SK-N-SH treated with all-trans-retinoic acid at 6 μM for 48 hours (cell line): ENCODE measurements around the gene FBXO31.

Experiments used
- ATAC-seq: fragments of 200-7000 bp; cut with Tn5 transposase; 3 replicates; pipeline ENCODE4 v1.9.1; 2020; ENCODE audit warnings: mild to moderate bottlenecking, moderate library complexity
- ARNTL ChIP-seq: fragments of 450-650 bp; formaldehyde crosslinking; IDR thresholded peaks from 2 replicates; pipeline ENCODE4 v1.5.0; 2020; ENCODE audit warnings: low read depth, mild to moderate bottlenecking, moderate library complexity, borderline replicate concordance
- CSDC2 ChIP-seq: fragments of 250-450 bp; sonication (Bioruptor Pico); IDR thresholded peaks from 2 replicates; pipeline ENCODE4 v1.5.0; 2020; ENCODE audit warnings: mild to moderate bottlenecking, moderate library complexity
- ESRRG ChIP-seq: fragments of 250-450 bp; sonication (Bioruptor Pico); IDR thresholded peaks from 2 replicates; pipeline ENCODE4 v1.6.1; 2021; ENCODE audit warnings: mild to moderate bottlenecking
- GLIS3 ChIP-seq: fragments of 250-450 bp; sonication (Bioruptor Pico); IDR thresholded peaks from 2 replicates; pipeline ENCODE4 v1.5.0; 2020; ENCODE audit warnings: mild to moderate bottlenecking, moderate library complexity
- ISL1 ChIP-seq: fragments of 250-450 bp; sonication (Bioruptor Pico); IDR thresholded peaks from 2 replicates; pipeline ENCODE4 v2.1.2; 2022; ENCODE audit warnings: mild to moderate bottlenecking, moderate library complexity
- PPARA ChIP-seq: fragments of 250-450 bp; sonication (Bioruptor Pico); IDR thresholded peaks from 2 replicates; pipeline ENCODE4 v1.5.0; 2020; ENCODE audit warnings: mild to moderate bottlenecking, borderline replicate concordance
- RARB ChIP-seq: fragments of 250-450 bp; sonication (Bioruptor Pico); IDR thresholded peaks from 2 replicates; pipeline ENCODE4 v1.8.0; 2021; ENCODE audit warnings: mild to moderate bottlenecking, moderate library complexity
- SNAI2 ChIP-seq: fragments of 250-450 bp; sonication (Bioruptor Pico); IDR thresholded peaks from 2 replicates; pipeline ENCODE4 v1.5.0; 2020; ENCODE audit warnings: mild to moderate bottlenecking, moderate library complexity
- TCF4 ChIP-seq: fragments of 250-450 bp; sonication (Bioruptor Pico); IDR thresholded peaks from 2 replicates; pipeline ENCODE4 v1.8.0; 2021; ENCODE audit warnings: mild to moderate bottlenecking, moderate library complexity, borderline replicate concordance
- TOX ChIP-seq: fragments of 250-450 bp; sonication (Bioruptor Pico); IDR thresholded peaks from 2 replicates; pipeline ENCODE4 v1.8.0; 2021; ENCODE audit warnings: mild to moderate bottlenecking, moderate library complexity, borderline replicate concordance
- ZFP3 ChIP-seq: fragments of 250-450 bp; sonication (Bioruptor Pico); IDR thresholded peaks from 2 replicates; pipeline ENCODE4 v1.5.0; 2020; ENCODE audit warnings: mild to moderate bottlenecking, moderate library complexity
- ZFP30 ChIP-seq: fragments of 450-650 bp; formaldehyde crosslinking; IDR thresholded peaks from 2 replicates; pipeline ENCODE4 v1.5.0; 2022; ENCODE audit warnings: mild to moderate bottlenecking, moderate library complexity
- ZNF565 ChIP-seq: fragments of 450-650 bp; formaldehyde crosslinking; conservative IDR thresholded peaks from 2 replicates; pipeline ENCODE4 v1.5.0; 2020; ENCODE audit warnings: low read depth, mild to moderate bottlenecking, moderate library complexity
- TF ChIP-seq, protein P1 (sequence below): fragments of 250-450 bp; sonication (Bioruptor Pico); IDR thresholded peaks from 2 replicates; pipeline ENCODE4 v1.8.0; 2020; ENCODE audit warnings: mild to moderate bottlenecking, moderate library complexity, borderline replicate concordance
- TF ChIP-seq, protein P2 (sequence below): fragments of 250-450 bp; sonication (Bioruptor Pico); IDR thresholded peaks from 2 replicates; pipeline ENCODE4 v1.5.0; 2020; ENCODE audit warnings: mild to moderate bottlenecking, moderate library complexity
- TF ChIP-seq, protein P3 (sequence below): fragments of 250-450 bp; sonication (Bioruptor Pico); IDR thresholded peaks from 2 replicates; pipeline ENCODE4 v1.5.1; 2021; ENCODE audit warnings: mild to moderate bottlenecking, moderate library complexity
- TF ChIP-seq, protein P4 (sequence below): fragments of 250-450 bp; sonication (Bioruptor Pico); IDR thresholded peaks from 2 replicates; pipeline ENCODE4 v1.5.1; 2020; ENCODE audit warnings: low read depth, mild to moderate bottlenecking, moderate library complexity
- TF ChIP-seq, protein P5 (sequence below): fragments of 250-450 bp; sonication (Bioruptor Pico); IDR thresholded peaks from 2 replicates; pipeline ENCODE4 v1.8.0; 2021; ENCODE audit warnings: low read depth, mild to moderate bottlenecking, moderate library complexity, borderline replicate concordance

The FBXO31 gene

DNA sequence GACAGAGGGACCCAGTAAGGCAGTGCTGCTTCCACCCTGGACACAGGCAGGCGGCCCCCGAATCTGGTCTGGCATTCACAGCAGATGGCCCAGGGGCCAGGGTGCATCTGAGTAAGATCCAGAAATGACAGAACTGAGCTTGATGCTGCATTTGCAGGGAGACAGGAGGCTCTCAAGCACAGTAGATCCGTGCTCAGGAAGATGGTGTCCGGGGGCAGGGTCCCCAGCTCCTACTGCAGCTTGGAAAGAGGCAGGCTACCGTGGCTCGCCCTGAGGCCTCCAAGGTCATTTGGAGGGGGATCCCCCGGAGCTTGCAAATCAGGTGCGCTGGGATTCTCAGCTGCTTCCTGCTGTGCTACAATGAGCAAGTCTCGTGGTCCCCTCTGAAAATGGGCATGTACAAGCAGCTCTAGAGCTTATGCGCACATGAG, 68.6 kb downstream of the FBXO31 start (continued):
- TF ChIP-seq ZNF565 (CRISPR knock-in tag), result no peak
- no peak for TF ChIP-seq TOX (CRISPR knock-in tag)

DNA sequence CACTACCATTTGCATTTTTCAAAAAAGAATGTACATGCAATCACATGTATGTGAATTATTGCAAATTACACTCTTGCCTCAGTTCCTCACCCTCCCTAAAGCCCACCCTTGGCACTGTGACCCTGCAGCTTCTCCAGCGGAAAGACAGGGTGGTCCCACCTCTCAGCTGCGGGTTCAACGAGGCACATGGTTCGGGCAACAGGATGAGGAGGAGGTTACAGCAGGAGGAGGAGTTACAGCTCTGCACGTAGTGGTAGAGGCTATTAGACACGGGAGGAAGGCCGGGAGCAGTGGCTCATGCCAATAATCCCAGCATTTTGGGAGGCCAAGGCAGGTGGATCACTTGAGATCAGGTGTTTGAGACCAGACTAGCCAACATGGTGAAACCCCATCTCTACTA, 71.6 kb downstream of the FBXO31 start:
- TF ChIP-seq TCF4 (CRISPR knock-in tag) (no peak), CSDC2 (CRISPR knock-in tag) (no peak), ESRRG (no peak), ISL1 (no peak), ZNF565 (CRISPR knock-in tag) (no peak), SNAI2 (CRISPR knock-in tag) (no peak), ARNTL (no peak), ZFP3 (no peak), PPARA (CRISPR knock-in tag) (no peak), ZFP30 (CRISPR knock-in tag) (no peak), GLIS3 (CRISPR knock-in tag) (no peak), RARB (CRISPR knock-in tag) (no peak)
- TF ChIP-seq, protein P1, sequence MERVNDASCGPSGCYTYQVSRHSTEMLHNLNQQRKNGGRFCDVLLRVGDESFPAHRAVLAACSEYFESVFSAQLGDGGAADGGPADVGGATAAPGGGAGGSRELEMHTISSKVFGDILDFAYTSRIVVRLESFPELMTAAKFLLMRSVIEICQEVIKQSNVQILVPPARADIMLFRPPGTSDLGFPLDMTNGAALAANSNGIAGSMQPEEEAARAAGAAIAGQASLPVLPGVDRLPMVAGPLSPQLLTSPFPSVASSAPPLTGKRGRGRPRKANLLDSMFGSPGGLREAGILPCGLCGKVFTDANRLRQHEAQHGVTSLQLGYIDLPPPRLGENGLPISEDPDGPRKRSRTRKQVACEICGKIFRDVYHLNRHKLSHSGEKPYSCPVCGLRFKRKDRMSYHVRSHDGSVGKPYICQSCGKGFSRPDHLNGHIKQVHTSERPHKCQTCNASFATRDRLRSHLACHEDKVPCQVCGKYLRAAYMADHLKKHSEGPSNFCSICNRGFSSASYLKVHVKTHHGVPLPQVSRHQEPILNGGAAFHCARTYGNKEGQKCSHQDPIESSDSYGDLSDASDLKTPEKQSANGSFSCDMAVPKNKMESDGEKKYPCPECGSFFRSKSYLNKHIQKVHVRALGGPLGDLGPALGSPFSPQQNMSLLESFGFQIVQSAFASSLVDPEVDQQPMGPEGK (CRISPR knock-in tag), result no peak
- TF ChIP-seq, protein P2, sequence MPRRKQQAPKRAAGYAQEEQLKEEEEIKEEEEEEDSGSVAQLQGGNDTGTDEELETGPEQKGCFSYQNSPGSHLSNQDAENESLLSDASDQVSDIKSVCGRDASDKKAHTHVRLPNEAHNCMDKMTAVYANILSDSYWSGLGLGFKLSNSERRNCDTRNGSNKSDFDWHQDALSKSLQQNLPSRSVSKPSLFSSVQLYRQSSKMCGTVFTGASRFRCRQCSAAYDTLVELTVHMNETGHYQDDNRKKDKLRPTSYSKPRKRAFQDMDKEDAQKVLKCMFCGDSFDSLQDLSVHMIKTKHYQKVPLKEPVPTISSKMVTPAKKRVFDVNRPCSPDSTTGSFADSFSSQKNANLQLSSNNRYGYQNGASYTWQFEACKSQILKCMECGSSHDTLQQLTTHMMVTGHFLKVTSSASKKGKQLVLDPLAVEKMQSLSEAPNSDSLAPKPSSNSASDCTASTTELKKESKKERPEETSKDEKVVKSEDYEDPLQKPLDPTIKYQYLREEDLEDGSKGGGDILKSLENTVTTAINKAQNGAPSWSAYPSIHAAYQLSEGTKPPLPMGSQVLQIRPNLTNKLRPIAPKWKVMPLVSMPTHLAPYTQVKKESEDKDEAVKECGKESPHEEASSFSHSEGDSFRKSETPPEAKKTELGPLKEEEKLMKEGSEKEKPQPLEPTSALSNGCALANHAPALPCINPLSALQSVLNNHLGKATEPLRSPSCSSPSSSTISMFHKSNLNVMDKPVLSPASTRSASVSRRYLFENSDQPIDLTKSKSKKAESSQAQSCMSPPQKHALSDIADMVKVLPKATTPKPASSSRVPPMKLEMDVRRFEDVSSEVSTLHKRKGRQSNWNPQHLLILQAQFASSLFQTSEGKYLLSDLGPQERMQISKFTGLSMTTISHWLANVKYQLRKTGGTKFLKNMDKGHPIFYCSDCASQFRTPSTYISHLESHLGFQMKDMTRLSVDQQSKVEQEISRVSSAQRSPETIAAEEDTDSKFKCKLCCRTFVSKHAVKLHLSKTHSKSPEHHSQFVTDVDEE (CRISPR knock-in tag), result no peak
- TF ChIP-seq, protein P3, sequence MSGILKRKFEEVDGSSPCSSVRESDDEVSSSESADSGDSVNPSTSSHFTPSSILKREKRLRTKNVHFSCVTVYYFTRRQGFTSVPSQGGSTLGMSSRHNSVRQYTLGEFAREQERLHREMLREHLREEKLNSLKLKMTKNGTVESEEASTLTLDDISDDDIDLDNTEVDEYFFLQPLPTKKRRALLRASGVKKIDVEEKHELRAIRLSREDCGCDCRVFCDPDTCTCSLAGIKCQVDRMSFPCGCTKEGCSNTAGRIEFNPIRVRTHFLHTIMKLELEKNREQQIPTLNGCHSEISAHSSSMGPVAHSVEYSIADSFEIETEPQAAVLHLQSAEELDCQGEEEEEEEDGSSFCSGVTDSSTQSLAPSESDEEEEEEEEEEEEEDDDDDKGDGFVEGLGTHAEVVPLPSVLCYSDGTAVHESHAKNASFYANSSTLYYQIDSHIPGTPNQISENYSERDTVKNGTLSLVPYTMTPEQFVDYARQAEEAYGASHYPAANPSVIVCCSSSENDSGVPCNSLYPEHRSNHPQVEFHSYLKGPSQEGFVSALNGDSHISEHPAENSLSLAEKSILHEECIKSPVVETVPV (CRISPR knock-in tag), result no peak
- TF ChIP-seq, protein P4, sequence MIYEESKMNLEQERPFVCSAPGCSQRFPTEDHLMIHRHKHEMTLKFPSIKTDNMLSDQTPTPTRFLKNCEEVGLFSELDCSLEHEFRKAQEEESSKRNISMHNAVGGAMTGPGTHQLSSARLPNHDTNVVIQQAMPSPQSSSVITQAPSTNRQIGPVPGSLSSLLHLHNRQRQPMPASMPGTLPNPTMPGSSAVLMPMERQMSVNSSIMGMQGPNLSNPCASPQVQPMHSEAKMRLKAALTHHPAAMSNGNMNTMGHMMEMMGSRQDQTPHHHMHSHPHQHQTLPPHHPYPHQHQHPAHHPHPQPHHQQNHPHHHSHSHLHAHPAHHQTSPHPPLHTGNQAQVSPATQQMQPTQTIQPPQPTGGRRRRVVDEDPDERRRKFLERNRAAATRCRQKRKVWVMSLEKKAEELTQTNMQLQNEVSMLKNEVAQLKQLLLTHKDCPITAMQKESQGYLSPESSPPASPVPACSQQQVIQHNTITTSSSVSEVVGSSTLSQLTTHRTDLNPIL (CRISPR knock-in tag), result no peak
- TF ChIP-seq, protein P5, sequence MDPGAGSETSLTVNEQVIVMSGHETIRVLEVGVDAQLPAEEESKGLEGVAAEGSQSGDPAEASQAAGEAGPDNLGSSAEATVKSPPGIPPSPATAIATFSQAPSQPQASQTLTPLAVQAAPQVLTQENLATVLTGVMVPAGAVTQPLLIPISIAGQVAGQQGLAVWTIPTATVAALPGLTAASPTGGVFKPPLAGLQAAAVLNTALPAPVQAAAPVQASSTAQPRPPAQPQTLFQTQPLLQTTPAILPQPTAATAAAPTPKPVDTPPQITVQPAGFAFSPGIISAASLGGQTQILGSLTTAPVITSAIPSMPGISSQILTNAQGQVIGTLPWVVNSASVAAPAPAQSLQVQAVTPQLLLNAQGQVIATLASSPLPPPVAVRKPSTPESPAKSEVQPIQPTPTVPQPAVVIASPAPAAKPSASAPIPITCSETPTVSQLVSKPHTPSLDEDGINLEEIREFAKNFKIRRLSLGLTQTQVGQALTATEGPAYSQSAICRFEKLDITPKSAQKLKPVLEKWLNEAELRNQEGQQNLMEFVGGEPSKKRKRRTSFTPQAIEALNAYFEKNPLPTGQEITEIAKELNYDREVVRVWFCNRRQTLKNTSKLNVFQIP (CRISPR knock-in tag), result no peak
- ATAC-seq, result no peak

DNA sequence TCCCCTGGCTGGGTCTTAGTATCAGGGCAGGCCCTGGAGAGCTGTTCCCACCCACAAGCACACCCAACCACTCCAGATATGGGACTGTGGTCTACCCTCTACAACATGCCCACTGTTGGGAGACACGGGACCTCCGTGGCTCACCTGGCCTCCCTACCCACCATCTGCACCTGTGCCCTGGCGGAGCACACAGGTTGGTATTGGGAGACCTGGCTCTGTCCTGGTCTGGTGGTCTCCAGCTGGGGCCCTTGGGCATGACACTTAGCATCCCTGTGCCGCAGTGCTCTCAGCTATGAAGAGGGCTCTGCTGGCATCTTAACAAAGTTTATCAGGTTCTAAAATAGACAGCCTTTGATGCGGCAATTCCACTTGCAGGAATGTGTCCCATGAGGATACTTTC, 72.2 kb downstream of the FBXO31 start:
- TF ChIP-seq SNAI2 (CRISPR knock-in tag) (no peak), GLIS3 (CRISPR knock-in tag) (no peak), TOX (CRISPR knock-in tag) (no peak), TCF4 (CRISPR knock-in tag) (no peak)
- TF ChIP-seq, protein P1 (CRISPR knock-in tag), result no peak
- TF ChIP-seq, protein P4 (CRISPR knock-in tag), result no peak
- ATAC-seq, result no peak
